Liver (tissue), 3 donors: Measurements from ENCODE around the gene HCRTR1.

ENCODE experiments used
- CTCF ChIP-seq: fragments of 150-350 bp; IDR thresholded peaks from 2 replicates; pipeline ENCODE4 v1.5.1; 2017; ENCODE audit warnings: improper control_type of control experiment, low read depth, low read length; ENCODE audit not compliant: missing input control
- FOXA1 ChIP-seq: IDR thresholded peaks from 2 replicates; pipeline ENCODE4 v1.6.1; 2016; ENCODE audit warnings: antibody characterized with exemption
- GABPA ChIP-seq, 2 donors: IDR thresholded peaks in 1 of 2; conservative IDR thresholded peaks in 1 of 2; 2 replicates each; pipeline ENCODE4 v1.6.1; 2016; ENCODE audit warnings: antibody characterized with exemption in 2 of 2, mild to moderate bottlenecking in 1 of 2, moderate library complexity in 1 of 2
- MAX ChIP-seq: IDR thresholded peaks from 2 replicates; pipeline ENCODE4 v1.6.1; 2016; ENCODE audit warnings: antibody characterized with exemption
- NR2F2 ChIP-seq: IDR thresholded peaks from 2 replicates; pipeline ENCODE4 v1.6.1; 2016; ENCODE audit warnings: antibody characterized with exemption
- RAD21 ChIP-seq, 2 donors: IDR thresholded peaks; 2 replicates each; pipeline ENCODE4 v1.6.1; 2016; ENCODE audit warnings: antibody characterized with exemption in 2 of 2, mild to moderate bottlenecking in 2 of 2
- YY1 ChIP-seq: IDR thresholded peaks from 2 replicates; pipeline ENCODE4 v1.6.1; 2016; ENCODE audit warnings: antibody characterized with exemption, mild to moderate bottlenecking
- TF ChIP-seq, protein P1 (sequence below): IDR thresholded peaks from 2 replicates; pipeline ENCODE4 v1.6.1; 2016; ENCODE audit warnings: antibody characterized with exemption, mild to moderate bottlenecking
- donor health status: healthy.
- donor health status: healthy.

DNA sequence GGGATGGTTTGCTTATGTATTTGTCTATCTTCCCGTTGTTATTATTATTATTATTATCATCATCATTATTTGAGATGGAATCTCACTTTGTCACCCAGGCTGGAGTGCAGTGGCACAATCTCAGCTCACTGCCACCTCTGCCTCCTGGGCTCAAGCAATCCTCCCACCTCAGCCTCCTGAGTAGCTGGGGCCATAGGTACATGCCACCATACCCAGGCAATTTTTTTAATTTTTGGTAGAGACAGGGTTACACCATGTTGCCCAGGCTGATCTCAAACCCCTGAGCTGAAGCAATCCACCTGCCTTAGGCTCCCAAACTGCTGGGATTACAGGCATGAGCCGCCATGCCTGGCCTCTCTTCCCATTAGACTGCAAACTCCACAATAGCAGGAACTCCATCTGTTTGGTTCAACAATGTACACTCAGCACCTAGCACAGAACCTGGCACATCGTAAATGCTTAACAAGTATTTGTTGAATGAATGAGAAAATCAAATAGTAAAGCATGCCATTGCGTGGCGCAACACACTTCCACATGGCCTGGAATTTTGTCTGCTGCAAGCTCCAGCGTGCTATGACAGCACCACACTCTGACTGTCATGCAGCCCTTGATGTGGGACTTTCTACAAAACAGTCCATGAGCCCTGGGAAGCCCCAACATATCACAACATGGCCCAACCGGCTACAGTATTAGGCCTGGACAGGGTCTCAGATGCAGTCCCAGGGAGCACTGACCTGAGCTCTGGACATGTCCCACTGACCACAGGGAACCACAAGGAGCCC lies 45.0 kb upstream of the HCRTR1 start:
- TF ChIP-seq RAD21 (IDR thresholded peaks at IDR 0.05) (no peak), NR2F2 (no peak), CTCF (no peak), YY1 (no peak), GABPA (IDR thresholded peaks at IDR 0.05 in 1 of 2, conservative IDR thresholded peaks at IDR 0.05 in 1 of 2) (no peak), MAX (no peak), FOXA1 (no peak)
- TF ChIP-seq, protein P1, sequence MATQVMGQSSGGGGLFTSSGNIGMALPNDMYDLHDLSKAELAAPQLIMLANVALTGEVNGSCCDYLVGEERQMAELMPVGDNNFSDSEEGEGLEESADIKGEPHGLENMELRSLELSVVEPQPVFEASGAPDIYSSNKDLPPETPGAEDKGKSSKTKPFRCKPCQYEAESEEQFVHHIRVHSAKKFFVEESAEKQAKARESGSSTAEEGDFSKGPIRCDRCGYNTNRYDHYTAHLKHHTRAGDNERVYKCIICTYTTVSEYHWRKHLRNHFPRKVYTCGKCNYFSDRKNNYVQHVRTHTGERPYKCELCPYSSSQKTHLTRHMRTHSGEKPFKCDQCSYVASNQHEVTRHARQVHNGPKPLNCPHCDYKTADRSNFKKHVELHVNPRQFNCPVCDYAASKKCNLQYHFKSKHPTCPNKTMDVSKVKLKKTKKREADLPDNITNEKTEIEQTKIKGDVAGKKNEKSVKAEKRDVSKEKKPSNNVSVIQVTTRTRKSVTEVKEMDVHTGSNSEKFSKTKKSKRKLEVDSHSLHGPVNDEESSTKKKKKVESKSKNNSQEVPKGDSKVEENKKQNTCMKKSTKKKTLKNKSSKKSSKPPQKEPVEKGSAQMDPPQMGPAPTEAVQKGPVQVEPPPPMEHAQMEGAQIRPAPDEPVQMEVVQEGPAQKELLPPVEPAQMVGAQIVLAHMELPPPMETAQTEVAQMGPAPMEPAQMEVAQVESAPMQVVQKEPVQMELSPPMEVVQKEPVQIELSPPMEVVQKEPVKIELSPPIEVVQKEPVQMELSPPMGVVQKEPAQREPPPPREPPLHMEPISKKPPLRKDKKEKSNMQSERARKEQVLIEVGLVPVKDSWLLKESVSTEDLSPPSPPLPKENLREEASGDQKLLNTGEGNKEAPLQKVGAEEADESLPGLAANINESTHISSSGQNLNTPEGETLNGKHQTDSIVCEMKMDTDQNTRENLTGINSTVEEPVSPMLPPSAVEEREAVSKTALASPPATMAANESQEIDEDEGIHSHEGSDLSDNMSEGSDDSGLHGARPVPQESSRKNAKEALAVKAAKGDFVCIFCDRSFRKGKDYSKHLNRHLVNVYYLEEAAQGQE: no peak
